BE2C (cell line): ENCODE measurements around the gene MRPL40.
A peak's percentile ranks its signal among the peaks of the same experiment; 100 is the strongest.

Experiments used
- DNase-seq: peaks from one replicate; pipeline ENCODE4 v3.0.0-alpha.2; 2020
- H3K27me3 ChIP-seq: fragments of 250-450 bp; sonication (Bioruptor Pico); 2 replicates; pipeline ENCODE4 v1.5.1; 2020; ENCODE audit warnings: mild to moderate bottlenecking
- H3K36me3 ChIP-seq: fragments of 250-450 bp; sonication (Bioruptor Pico); 2 replicates; pipeline ENCODE4 v1.5.1; 2020; ENCODE audit warnings: mild to moderate bottlenecking
- H3K4me1 ChIP-seq: fragments of 250-450 bp; sonication (Bioruptor Pico); 2 replicates; pipeline ENCODE4 v1.5.1; 2020
- H3K4me3 ChIP-seq: 2 replicates; pipeline ENCODE4 v1.5.1; 2011; ENCODE audit warnings: low read depth, low read length
- H3K9me3 ChIP-seq: fragments of 250-450 bp; sonication (Bioruptor Pico); 2 replicates; pipeline ENCODE4 v1.5.1; 2020
- TF ChIP-seq, protein P1 (sequence below): IDR thresholded peaks from 2 replicates; pipeline ENCODE4 v1.5.1; 2012; ENCODE audit warnings: mild to moderate bottlenecking, low read depth, low read length

The MRPL40 gene

DNA sequence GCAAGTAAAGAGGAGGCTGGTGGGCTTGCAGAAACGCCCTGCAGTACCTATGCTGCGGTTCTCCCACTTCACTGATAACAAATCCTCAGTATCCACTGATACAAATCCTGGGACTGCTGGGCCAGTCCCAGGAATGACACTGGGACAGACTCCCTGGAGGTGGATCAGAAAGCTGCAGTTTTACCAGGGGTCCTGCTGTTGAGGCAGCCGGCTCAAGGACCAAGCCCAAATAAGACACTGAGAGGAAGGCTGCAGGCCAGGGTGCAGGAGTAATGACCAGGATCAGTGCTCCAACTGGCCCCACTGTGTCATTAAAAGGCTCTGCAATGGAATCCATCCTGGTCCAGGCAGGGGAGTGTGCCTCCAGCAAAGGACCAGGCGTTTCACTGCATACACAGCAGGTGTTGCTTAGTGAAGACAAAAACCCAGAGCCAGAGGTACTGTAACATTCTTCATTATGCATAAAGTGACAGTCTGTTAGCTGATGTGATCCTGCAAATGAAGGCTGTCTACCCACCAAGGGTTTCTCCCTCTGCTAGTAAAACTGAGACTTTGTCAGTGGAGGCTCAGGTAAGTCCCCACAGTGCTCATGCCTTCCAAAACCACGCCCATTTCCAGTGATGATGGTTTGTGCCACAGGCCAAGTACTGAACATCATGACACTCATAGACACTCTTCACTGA is 16.5 kb downstream of the MRPL40 start:
- Histone ChIP-seq H3K4me3 (peak overlapping the region; percentile 90), H3K4me1 (no peaks in the 10 kb centered on the region), H3K36me3 (peaks cover 32% of the 10 kb centered on the region), H3K9me3 (no peaks in the 10 kb centered on the region), H3K27me3 (no peaks in the 10 kb centered on the region)
- DNase-seq: no peak
- TF ChIP-seq, protein P1, sequence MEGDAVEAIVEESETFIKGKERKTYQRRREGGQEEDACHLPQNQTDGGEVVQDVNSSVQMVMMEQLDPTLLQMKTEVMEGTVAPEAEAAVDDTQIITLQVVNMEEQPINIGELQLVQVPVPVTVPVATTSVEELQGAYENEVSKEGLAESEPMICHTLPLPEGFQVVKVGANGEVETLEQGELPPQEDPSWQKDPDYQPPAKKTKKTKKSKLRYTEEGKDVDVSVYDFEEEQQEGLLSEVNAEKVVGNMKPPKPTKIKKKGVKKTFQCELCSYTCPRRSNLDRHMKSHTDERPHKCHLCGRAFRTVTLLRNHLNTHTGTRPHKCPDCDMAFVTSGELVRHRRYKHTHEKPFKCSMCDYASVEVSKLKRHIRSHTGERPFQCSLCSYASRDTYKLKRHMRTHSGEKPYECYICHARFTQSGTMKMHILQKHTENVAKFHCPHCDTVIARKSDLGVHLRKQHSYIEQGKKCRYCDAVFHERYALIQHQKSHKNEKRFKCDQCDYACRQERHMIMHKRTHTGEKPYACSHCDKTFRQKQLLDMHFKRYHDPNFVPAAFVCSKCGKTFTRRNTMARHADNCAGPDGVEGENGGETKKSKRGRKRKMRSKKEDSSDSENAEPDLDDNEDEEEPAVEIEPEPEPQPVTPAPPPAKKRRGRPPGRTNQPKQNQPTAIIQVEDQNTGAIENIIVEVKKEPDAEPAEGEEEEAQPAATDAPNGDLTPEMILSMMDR: no peak

DNA sequence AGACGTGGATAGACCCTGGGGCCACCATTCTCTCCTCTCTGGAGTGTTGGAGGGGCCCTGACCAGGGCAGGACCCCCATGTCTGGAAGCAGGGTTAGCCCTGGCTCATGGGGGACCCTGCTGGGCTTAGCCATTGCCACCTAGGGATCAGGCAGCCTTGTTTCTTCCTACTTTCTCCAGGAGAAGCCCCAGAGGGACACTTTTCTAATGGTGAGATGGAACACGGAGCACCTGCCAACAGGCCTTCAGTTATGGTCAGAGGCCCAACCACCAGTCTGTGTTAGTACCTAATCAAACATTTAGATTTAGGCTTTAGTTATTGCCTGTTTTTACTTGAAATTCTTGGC is 17.1 kb downstream of the MRPL40 start:
- Histone ChIP-seq H3K4me1 (no peaks in the 10 kb centered on the region), H3K9me3 (no peaks in the 10 kb centered on the region), H3K4me3 (no peak overlapping the region), H3K36me3 (peaks cover 32% of the 10 kb centered on the region), H3K27me3 (no peaks in the 10 kb centered on the region)
- DNase-seq: no peak
- TF ChIP-seq, protein P1: no peak

DNA sequence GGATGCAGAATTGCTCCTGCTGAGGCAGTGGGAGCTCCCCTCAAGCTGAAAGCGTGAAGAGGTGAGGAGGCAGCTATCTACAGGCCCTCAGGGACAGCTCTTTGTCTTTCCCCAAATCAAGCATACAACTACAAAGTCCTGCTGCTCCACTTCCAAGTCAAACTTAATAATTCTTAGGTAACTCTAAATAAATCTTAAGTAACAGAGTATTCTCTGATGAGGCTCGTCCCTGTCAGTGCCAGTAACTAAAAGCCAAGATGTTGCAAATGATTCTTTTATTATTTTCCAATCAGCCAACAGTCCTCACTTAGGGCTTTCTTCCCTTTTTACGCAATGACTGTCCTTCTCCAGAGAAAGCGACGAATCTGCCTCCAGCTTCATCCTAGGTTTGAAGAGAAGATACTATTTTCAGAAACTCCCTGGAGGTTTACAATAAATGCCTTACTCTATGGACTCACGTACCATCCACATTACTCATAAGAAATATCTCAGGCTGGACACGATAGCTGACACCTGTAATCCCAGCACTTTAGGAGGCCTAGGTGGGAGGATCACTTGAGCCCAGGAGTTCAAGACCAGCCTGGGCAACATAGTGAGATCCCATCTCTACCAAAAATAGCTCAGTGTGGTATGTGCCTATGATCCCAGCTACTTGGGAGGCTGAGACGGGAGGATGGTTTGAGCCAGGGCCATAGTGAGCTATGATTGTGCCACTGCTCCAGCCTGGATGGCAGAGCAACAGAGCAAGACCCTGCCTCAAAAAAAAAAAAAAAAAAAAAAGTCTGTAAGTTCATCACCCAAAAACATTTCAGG is 18.2 kb downstream of the MRPL40 start:
- Histone ChIP-seq H3K36me3 (peaks cover 44% of the 10 kb centered on the region), H3K9me3 (no peaks in the 10 kb centered on the region), H3K4me1 (no peaks in the 10 kb centered on the region), H3K27me3 (no peaks in the 10 kb centered on the region), H3K4me3 (no peak overlapping the region)
- DNase-seq: no peak
- TF ChIP-seq, protein P1: no peak

DNA sequence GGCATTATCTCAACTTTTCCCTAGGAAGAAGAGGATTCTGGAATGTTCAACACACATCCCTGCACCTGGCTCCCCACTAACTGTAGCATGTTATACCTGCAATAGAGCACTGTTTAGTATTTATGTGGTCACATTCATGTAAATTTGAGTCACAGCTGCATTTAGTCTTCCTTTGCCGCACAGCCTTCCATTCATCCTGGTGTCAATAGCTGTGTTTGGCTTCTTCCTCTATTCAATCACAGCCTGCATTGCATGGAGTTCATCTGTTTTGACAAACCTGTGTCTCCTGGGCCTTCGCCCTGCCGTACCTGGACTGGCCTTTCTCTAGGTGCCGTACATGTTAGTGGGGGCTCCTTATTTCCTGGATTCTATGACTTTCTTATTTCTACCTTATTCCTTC is 19.2 kb downstream of the MRPL40 start:
- no peak overlapping the region for H3K4me3 ChIP-seq
- no peaks in the 10 kb centered on the region for H3K4me1 ChIP-seq
- TF ChIP-seq, protein P1: no peak
- H3K36me3 ChIP-seq: peaks cover 54% of the 10 kb centered on the region
- H3K27me3 ChIP-seq: no peaks in the 10 kb centered on the region
- DNase-seq: no peak
- H3K9me3 ChIP-seq: no peaks in the 10 kb centered on the region

DNA sequence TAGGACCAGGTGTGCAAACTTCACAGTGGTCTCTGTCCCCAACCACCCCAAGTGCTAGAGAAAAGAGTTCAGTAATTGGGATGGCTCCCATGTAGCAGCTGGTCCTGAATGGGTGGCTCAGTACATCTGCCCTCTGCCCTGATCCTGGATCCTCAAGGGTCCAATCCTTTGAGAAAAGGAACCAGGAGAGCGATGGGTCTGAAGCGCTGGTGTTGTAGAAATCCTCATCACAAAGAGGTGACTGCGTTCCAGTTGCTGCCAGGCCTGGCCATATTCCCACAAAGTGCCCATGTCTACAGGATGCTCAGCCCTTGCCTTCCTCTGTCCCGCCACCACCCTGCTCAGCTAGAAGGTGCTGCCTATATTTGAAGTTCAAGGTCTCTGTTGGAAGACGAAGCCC is 21.4 kb downstream of the MRPL40 start:
- H3K27me3 ChIP-seq: no peaks in the 10 kb centered on the region
- H3K4me3 ChIP-seq: no peak overlapping the region
- peaks cover 54% of the 10 kb centered on the region for H3K36me3 ChIP-seq
- DNase-seq: no peak
- no peaks in the 10 kb centered on the region for H3K4me1 ChIP-seq
- H3K9me3 ChIP-seq: no peaks in the 10 kb centered on the region
- TF ChIP-seq, protein P1: no peak

DNA sequence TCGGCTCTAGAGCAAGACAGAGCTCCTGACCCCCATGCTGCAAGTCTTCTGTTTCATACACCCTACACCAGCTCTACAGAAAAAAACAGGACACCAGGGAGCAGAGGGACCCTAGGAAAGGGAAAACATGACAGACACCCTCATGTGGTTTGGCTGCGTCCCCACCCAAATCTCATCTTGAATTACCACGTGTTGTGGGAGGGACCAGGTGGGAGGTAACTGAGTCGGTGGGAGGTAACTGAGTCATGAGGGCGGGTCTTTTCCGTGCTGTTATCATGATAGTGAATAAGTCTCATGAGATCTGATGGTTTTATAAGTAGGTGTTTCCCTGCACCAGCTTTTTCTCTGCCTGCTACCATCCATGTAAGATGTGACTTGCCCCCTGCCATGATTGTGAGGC is 21.8 kb downstream of the MRPL40 start:
- Histone ChIP-seq H3K4me3 (no peak overlapping the region), H3K9me3 (no peaks in the 10 kb centered on the region), H3K4me1 (no peaks in the 10 kb centered on the region), H3K36me3 (peaks cover 51% of the 10 kb centered on the region), H3K27me3 (no peaks in the 10 kb centered on the region)
- no peak for DNase-seq
- TF ChIP-seq, protein P1: no peak
